IMR-90 (cell line): Measurements from ENCODE around the gene CTBP2. TPM values are rescaled to one million over a fixed set of nuclear protein-coding genes. Genes with fewer than 3 reads are reported as not detected.

Experiments used
- ATAC-seq: fragments of 200-7000 bp; cut with Tn5 transposase; 2 replicates; pipeline ENCODE4 v1.9.1; 2020; ENCODE audit warnings: low read depth, mild to moderate bottlenecking, moderate library complexity
- BruUV-seq: library from RNA; stranded (reverse); fragments of 400-500 nt; replicated peaks from 2 replicates; lab custom pipeline; 2021; lab: Mats Ljungman, UMichigan
- CTCF ChIA-PET: fragments of 300-600 bp; formaldehyde crosslinking; extraction: SDS; loops from one replicate; lab custom pipeline; 2021; ENCODE audit warnings: antibody characterized with exemption; lab: Yijun Ruan, JAX
- POLR2A ChIA-PET: fragments of 300-600 bp; sonication (Branson Sonifier 250); formaldehyde crosslinking; loops from one replicate; lab custom pipeline; 2022; ENCODE audit warnings: antibody characterized with exemption; ENCODE audit not compliant: unreplicated experiment; lab: Charles Lee
- DNase-seq: peaks from one replicate; pipeline ENCODE4 v3.0.0; 2013
- H2AFZ ChIP-seq: replicated peaks from 2 replicates; pipeline ENCODE3; 2013; ENCODE audit warnings: low read length, mild to moderate bottlenecking; ENCODE audit not compliant: poor library complexity
- H2AK5ac ChIP-seq: 2 replicates; pipeline ENCODE4 v1.6.1; 2013; ENCODE audit warnings: low read depth, low read length, inconsistent platforms
- H2AK9ac ChIP-seq: replicated peaks from 2 replicates; pipeline ENCODE3; 2013; ENCODE audit warnings: mild to moderate bottlenecking, low read depth, low read length, moderate library complexity; ENCODE audit not compliant: poor library complexity
- H2BK120ac ChIP-seq: 2 replicates; pipeline ENCODE4 v1.6.1; 2013; ENCODE audit warnings: low read depth, low read length, inconsistent platforms
- H2BK15ac ChIP-seq: 3 replicates; pipeline ENCODE4 v1.6.1; 2013; ENCODE audit warnings: low read depth, low read length, inconsistent platforms
- H2BK20ac ChIP-seq: 2 replicates; pipeline ENCODE4 v1.6.1; 2013; ENCODE audit warnings: low read depth, mild to moderate bottlenecking, inconsistent platforms, low read length, moderate library complexity
- H2BK5ac ChIP-seq: 2 replicates; pipeline ENCODE4 v1.6.1; 2013; ENCODE audit warnings: mild to moderate bottlenecking, low read depth, low read length, inconsistent platforms; ENCODE audit not compliant: poor library complexity, severe bottlenecking
- H3K14ac ChIP-seq: replicated peaks from 2 replicates; pipeline ENCODE4 v1.6.1; 2013; ENCODE audit warnings: low read depth, low read length, inconsistent platforms
- H3K18ac ChIP-seq: 2 replicates; pipeline ENCODE4 v1.6.1; 2013; ENCODE audit warnings: low read depth, low read length, control low read depth
- H3K23ac ChIP-seq: 2 replicates; pipeline ENCODE4 v1.6.1; 2013; ENCODE audit warnings: low read depth, low read length, inconsistent platforms
- H3K27ac ChIP-seq: 2 replicates; pipeline ENCODE4 v1.5.1; 2013; ENCODE audit warnings: mild to moderate bottlenecking, control low read depth, low read length; ENCODE audit not compliant: insufficient read depth
- H3K27me3 ChIP-seq: 2 replicates; pipeline ENCODE4 v1.6.1; 2013; ENCODE audit warnings: low read length; ENCODE audit not compliant: control insufficient read depth, insufficient read depth
- H3K36me3 ChIP-seq: 2 replicates; pipeline ENCODE4 v1.6.1; 2013; ENCODE audit warnings: low read length, mixed read lengths; ENCODE audit not compliant: control insufficient read depth, insufficient read depth
- H3K4ac ChIP-seq: 2 replicates; pipeline ENCODE4 v1.6.1; 2013; ENCODE audit warnings: low read depth, low read length, inconsistent platforms
- H3K4me1 ChIP-seq: 2 replicates; pipeline ENCODE4 v1.6.1; 2013; ENCODE audit warnings: low read length, mixed read lengths; ENCODE audit not compliant: control insufficient read depth, insufficient read depth
- H3K4me2 ChIP-seq: 2 replicates; pipeline ENCODE4 v1.6.1; 2013; ENCODE audit warnings: low read depth, mild to moderate bottlenecking, control low read depth, low read length, moderate library complexity
- H3K4me3 ChIP-seq: 2 replicates; pipeline ENCODE4 v1.5.1; 2013; ENCODE audit warnings: low read depth, mild to moderate bottlenecking, control low read depth, low read length, moderate library complexity; ENCODE audit not compliant: insufficient read depth
- H3K56ac ChIP-seq: 2 replicates; pipeline ENCODE4 v1.6.1; 2013; ENCODE audit warnings: low read length, inconsistent platforms; ENCODE audit not compliant: insufficient read depth; ENCODE audit errors: extremely low read depth
- H3K79me1 ChIP-seq, 2 experiments: 2 replicates each; pipeline ENCODE4 v1.6.1; 2013; ENCODE audit warnings: low read length in 2 of 2, inconsistent platforms in 1 of 2, low read depth in 1 of 2
- H3K9ac ChIP-seq: 2 replicates; pipeline ENCODE4 v1.6.1; 2013; ENCODE audit warnings: low read depth, low read length, control low read depth
- H3K9me1 ChIP-seq: 2 replicates; pipeline ENCODE4 v1.6.1; 2013; ENCODE audit warnings: low read length, inconsistent platforms; ENCODE audit not compliant: insufficient read depth
- H3K9me3 ChIP-seq: 2 replicates; pipeline ENCODE4 v1.6.1; 2013; ENCODE audit warnings: low read length; ENCODE audit not compliant: control insufficient read depth, insufficient read depth
- H4K20me1 ChIP-seq: 2 replicates; pipeline ENCODE4 v1.6.1; 2013; ENCODE audit warnings: low read length, inconsistent platforms; ENCODE audit not compliant: insufficient read depth
- H4K5ac ChIP-seq: 2 replicates; pipeline ENCODE4 v1.6.1; 2013; ENCODE audit warnings: mild to moderate bottlenecking, low read depth, low read length, control low read depth
- H4K8ac ChIP-seq, 2 experiments: 2 replicates each; pipeline ENCODE4 v1.6.1; 2013; ENCODE audit warnings: low read depth in 2 of 2, low read length in 2 of 2, control low read depth in 1 of 2, inconsistent platforms in 1 of 2
- H4K91ac ChIP-seq: 2 replicates; pipeline ENCODE4 v1.6.1; 2013; ENCODE audit warnings: low read depth, low read length, inconsistent platforms; ENCODE audit not compliant: insufficient read depth
- BHLHE40 ChIP-seq: fragments of 150-350 bp; IDR thresholded peaks from 2 replicates; pipeline ENCODE4 v1.6.1; 2016; ENCODE audit warnings: mild to moderate bottlenecking, low read depth, low read length
- CEBPB ChIP-seq: IDR thresholded peaks from 2 replicates; pipeline ENCODE4 v1.6.1; 2012; ENCODE audit warnings: low read depth, low read length, improper control_type of control experiment
- CHD1 ChIP-seq: IDR thresholded peaks from 2 replicates; pipeline ENCODE4 v1.6.1; 2012; ENCODE audit warnings: low read depth, low read length, improper control_type of control experiment
- CTCF ChIP-seq: conservative IDR thresholded peaks from 2 replicates; pipeline ENCODE4 v1.5.1; 2012; ENCODE audit warnings: mild to moderate bottlenecking, low read depth, low read length, improper control_type of control experiment
- ELK1 ChIP-seq: fragments of 150-350 bp; IDR thresholded peaks from 2 replicates; pipeline ENCODE4 v1.6.1; 2016; ENCODE audit warnings: low read depth, mild to moderate bottlenecking, low read length, moderate library complexity, borderline replicate concordance
- FOS ChIP-seq: fragments of 150-350 bp; IDR thresholded peaks from 2 replicates; pipeline ENCODE4 v1.6.1; 2016; ENCODE audit warnings: low read depth, low read length
- MAFK ChIP-seq: IDR thresholded peaks from 2 replicates; pipeline ENCODE4 v1.6.1; 2012; ENCODE audit warnings: low read depth, low read length, improper control_type of control experiment
- MXI1 ChIP-seq: IDR thresholded peaks from 2 replicates; pipeline ENCODE4 v1.6.1; 2012; ENCODE audit warnings: low read depth, mild to moderate bottlenecking, low read length, moderate library complexity, borderline replicate concordance
- NFE2L2 ChIP-seq: fragments of 150-350 bp; IDR thresholded peaks from 2 replicates; pipeline ENCODE4 v1.6.1; 2016; ENCODE audit warnings: low read depth, mild to moderate bottlenecking, low read length
- POLR2A ChIP-seq: IDR thresholded peaks from 2 replicates; pipeline ENCODE4 v1.6.1; 2012; ENCODE audit warnings: mild to moderate bottlenecking, low read depth, low read length
- RAD21 ChIP-seq: IDR thresholded peaks from 2 replicates; pipeline ENCODE4 v1.6.1; 2012; ENCODE audit warnings: low read length, improper control_type of control experiment
- RCOR1 ChIP-seq: IDR thresholded peaks from 2 replicates; pipeline ENCODE4 v1.6.1; 2012; ENCODE audit warnings: mild to moderate bottlenecking, low read length, improper control_type of control experiment; ENCODE audit not compliant: insufficient replicate concordance
- RFX5 ChIP-seq: IDR thresholded peaks from 2 replicates; pipeline ENCODE4 v1.8.0; 2012; ENCODE audit warnings: low read depth, mild to moderate bottlenecking, low read length, moderate library complexity
- SMC3 ChIP-seq: fragments of 150-350 bp; IDR thresholded peaks from 2 replicates; pipeline ENCODE4 v1.6.1; 2016; ENCODE audit warnings: low read depth, mild to moderate bottlenecking, antibody characterized with exemption, low read length, moderate library complexity
- USF2 ChIP-seq: fragments of 150-350 bp; IDR thresholded peaks from 2 replicates; pipeline ENCODE4 v1.6.1; 2017; ENCODE audit warnings: mild to moderate bottlenecking, antibody characterized with exemption, low read length, low read depth
- WGBS, 2 experiments: methylation state at CpG; one replicate each; pipeline versions ENCODE4 v1.1.5 to v1.1.7; 2013; ENCODE audit warnings: missing lambda C conversion rate in 2 of 2; ENCODE audit not compliant: insufficient read length in 1 of 2; ENCODE audit errors: extremely low coverage in 2 of 2; 5-methylcytosine and 5-hydroxymethylcytosine counted together
- dilution Hi-C: fragments of 300-500 bp; cut with HindIII; formaldehyde crosslinking; loops from one replicate; pipeline ENCODE4 v1.14.3; 2018; ENCODE audit warnings: low sequenced_read_pairs; ENCODE audit not compliant: unreplicated experiment
- in situ Hi-C: fragments of 300-500 bp; cut with MboI; formaldehyde crosslinking; loops from 3 replicates; pipeline ENCODE4 v1.14.3; 2019; ENCODE audit warnings: low sequenced_read_pairs, inconsistent platforms, mixed read lengths
- intact Hi-C: fragments of 100-400 bp; cut with micrococcal nuclease; formaldehyde crosslinking; loops from 2 replicates; pipeline ENCODE4 v1.10.0; 2022
- polyA plus RNA-seq, 3 experiments: library from polyadenylated mRNA; depleted of rRNA; stranded (reverse); fragments of >200 nt; gene quantifications; 2 replicates each; pipeline ENCODE4 v1.2.3, GENCODE V29; 2012; ENCODE audit warnings: low replicate concordance in 1 of 3
- total RNA-seq: library from RNA; depleted of rRNA; stranded (reverse); fragments of >200 nt; gene quantifications from 2 replicates; pipeline ENCODE4 v1.2.3, GENCODE V29; 2012

CTBP2 gene
- total and polyA plus RNA-seq, 2 of the 4 experiments (the other 2 are of a cell fraction), result 81.0 to 86.6 TPM

DNA sequence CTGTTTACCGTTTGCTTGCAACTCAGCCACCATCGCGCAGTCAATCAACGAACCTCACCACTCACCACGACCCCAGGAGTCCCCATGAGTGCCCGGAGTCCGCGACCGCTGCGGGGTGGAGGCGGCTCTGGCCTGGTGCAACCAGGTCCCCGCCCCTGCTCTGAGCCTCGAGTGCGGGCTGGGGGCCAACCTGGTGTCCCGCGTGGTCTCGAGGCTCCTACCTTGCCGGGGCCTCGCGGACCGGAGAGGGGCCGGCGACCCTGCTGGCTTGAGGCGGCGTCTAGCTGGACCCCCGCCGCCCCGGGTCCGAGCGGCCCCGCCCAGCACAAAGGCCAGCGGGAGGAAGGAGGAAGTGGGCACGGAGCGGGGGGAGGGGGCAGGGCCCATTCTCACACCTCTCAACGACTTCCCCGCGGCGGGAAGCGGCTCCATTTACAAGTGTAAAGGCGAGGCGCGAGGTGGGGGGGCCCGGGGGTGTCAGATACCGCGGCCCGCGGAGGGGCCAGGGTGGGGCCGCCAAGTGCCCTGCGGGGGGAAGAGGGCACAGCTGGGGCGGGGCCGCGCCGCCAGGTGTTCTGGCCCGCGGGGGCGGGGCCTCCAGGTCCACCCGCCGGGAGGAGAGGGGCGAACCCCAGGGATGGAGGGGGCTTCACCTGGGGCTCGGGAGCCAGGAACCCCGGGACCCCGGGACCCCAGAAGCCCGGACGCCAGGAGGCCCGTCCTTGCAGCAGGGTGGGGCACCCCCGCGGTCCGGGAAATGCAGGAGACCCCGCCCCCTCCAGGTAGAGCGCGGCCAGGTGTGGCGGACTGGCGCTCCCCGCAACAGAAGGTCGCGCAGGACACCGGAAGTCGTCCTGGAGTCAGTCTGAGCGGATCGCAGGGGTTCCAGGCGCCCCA, 8.6 kb downstream of the CTBP2 start:
- Histone ChIP-seq H3K14ac (no peak overlapping the region), H3K18ac (no peak overlapping the region), H3K27me3 (no peaks in the 10 kb centered on the region), H4K20me1 (peaks cover 94% of the 10 kb centered on the region), H3K4me1 (peaks cover 51% of the 10 kb centered on the region), H2AK5ac (no peak overlapping the region), H3K27ac (no peak overlapping the region), H2BK15ac (no peak overlapping the region), H3K36me3 (peaks cover 14% of the 10 kb centered on the region), H3K4ac (no peak overlapping the region), H3K56ac (no peak overlapping the region), H3K4me3 (no peak overlapping the region), H2AFZ (no peak overlapping the region), H4K8ac (no peak overlapping the region), H3K79me1 (peaks cover 8 to 74% of the 10 kb centered on the region in 2 experiments; a peak in 3 of 4 replicates), H3K9me3 (no peaks in the 10 kb centered on the region), H4K91ac (no peak overlapping the region), H4K5ac (no peak overlapping the region), H3K9me1 (peaks cover 38% of the 10 kb centered on the region), H2BK5ac (no peak overlapping the region), H3K9ac (no peak overlapping the region), H3K23ac (no peak overlapping the region), H2AK9ac (no peak overlapping the region), H2BK20ac (no peak overlapping the region), H2BK120ac (no peak overlapping the region), H3K4me2 (no peak overlapping the region)
- WGBS, 2 experiments, result 52% methylated on average over 26 of the region's 81 CpGs; no CpG with 5 or more reads in 1 of the 2 experiments
- BruUV-seq, result no TSS peak
- ATAC-seq (no peak), DNase-seq (no peak)
- dilution Hi-C loops, result no loop called here
- POLR2A ChIA-PET, result no interaction called here
- intact Hi-C loops, result no loop called here
- in situ Hi-C loops, result loop anchor here (10.0 kb wide), 1 partner anchor 97 kb away; no protein-coding TSS in a partner anchor
- CTCF ChIA-PET, result no interaction called here
- TF ChIP-seq POLR2A (no peak), ELK1 (no peak), CHD1 (no peak), CTCF (no peak), USF2 (no peak), CEBPB (no peak), RCOR1 (no peak), RAD21 (no peak), RFX5 (no peak), SMC3 (no peak), BHLHE40 (no peak), MAFK (no peak), MXI1 (no peak), FOS (no peak), NFE2L2 (no peak)
